Coronary artery (tissue), 2 donors: ENCODE data around the gene FLRT3.

Experiments
- DNase-seq: peaks from one replicate; pipeline ENCODE4 v3.0.0-alpha.2; 2017; ENCODE audit warnings: low spot score
- H3K27ac ChIP-seq, 2 donors: fragments of 200-600 bp; sonication (generic); one replicate each; pipeline ENCODE4 v1.5.1; 2016 to 2019
- H3K4me3 ChIP-seq: fragments of 200-600 bp; sonication (generic); 2 replicates; pipeline ENCODE4 v1.5.1; 2016; ENCODE audit warnings: mild to moderate bottlenecking, moderate library complexity
- CTCF ChIP-seq: fragments of 200-600 bp; sonication (generic); IDR thresholded peaks from one replicate; pipeline ENCODE4 v1.5.1; 2019; ENCODE audit warnings: antibody characterized with exemption

The FLRT3 gene

GRCh38 chr20:14288341-14289330 is 48.8 kb downstream of the FLRT3 start:
- H3K27ac ChIP-seq: no peak overlapping the region

GRCh38 chr20:14284443-14284842 is 53.0 kb downstream of the FLRT3 start:
- Histone ChIP-seq H3K4me3 (no peak overlapping the region), H3K27ac (no peak overlapping the region)
- no peak for TF ChIP-seq CTCF
- no peak for DNase-seq

More at GRCh38 chr20:14288341-14289330, 48.8 kb downstream of the FLRT3 start:
- TF ChIP-seq CTCF: no peak
- DNase-seq: no peak
- H3K4me3 ChIP-seq: no peak overlapping the region

GRCh38 chr20:14282140-14282539 is 55.3 kb downstream of the FLRT3 start:
- TF ChIP-seq CTCF: no peak
- Histone ChIP-seq H3K27ac (no peak overlapping the region), H3K4me3 (no peak overlapping the region)
- no peak for DNase-seq
